PC-3 (cell line): ENCODE results near the gene PMS1. TPM values are rescaled to one million over a fixed set of nuclear protein-coding genes. Genes with fewer than 3 reads are reported as not detected.

Experiments used
- ATAC-seq: fragments of 200-7000 bp; cut with Tn5 transposase; 2 replicates; pipeline ENCODE4 v1.9.1; 2020; ENCODE audit warnings: mild to moderate bottlenecking, moderate library complexity
- BruUV-seq: library from RNA; stranded (reverse); fragments of 400-500 nt; replicated peaks from 2 replicates; lab custom pipeline; 2021; lab: Mats Ljungman, UMichigan
- CTCF ChIA-PET: fragments of 300-600 bp; sonication (Branson Sonifier 250); formaldehyde crosslinking; loops from one replicate; lab custom pipeline; 2022; ENCODE audit warnings: antibody characterized with exemption; lab: Charles Lee
- POLR2A ChIA-PET: fragments of 300-600 bp; sonication (Branson Sonifier 250); formaldehyde crosslinking; loops from one replicate; lab custom pipeline; 2022; ENCODE audit warnings: antibody characterized with exemption; ENCODE audit not compliant: unreplicated experiment; lab: Charles Lee
- DNase-seq: peaks from one replicate; pipeline ENCODE4 v3.0.0-alpha.2; 2015
- H2AFZ ChIP-seq: fragments of 300-600 bp; sonication (generic); 2 replicates; pipeline ENCODE4 v1.6.0; 2016; ENCODE audit warnings: antibody characterized with exemption, low read length
- H3F3A ChIP-seq: fragments of 300-600 bp; sonication (generic); one replicate; pipeline ENCODE4 v1.6.0; 2017; ENCODE audit warnings: antibody characterized with exemption, low read length, control low read depth, mild to moderate bottlenecking; ENCODE audit not compliant: unreplicated experiment
- H3K27ac ChIP-seq: fragments of 300-600 bp; sonication (generic); 2 replicates; pipeline ENCODE4 v1.5.1; 2016; ENCODE audit warnings: mild to moderate bottlenecking, low read length
- H3K27me3 ChIP-seq: fragments of 300-600 bp; sonication (generic); 2 replicates; pipeline ENCODE4 v1.6.1; 2016; ENCODE audit warnings: low read length, mixed read lengths
- H3K36me3 ChIP-seq: fragments of 300-600 bp; sonication (generic); 2 replicates; pipeline ENCODE4 v1.6.1; 2016; ENCODE audit warnings: low read depth, mixed run types, low read length, mixed read lengths
- H3K4me1 ChIP-seq: fragments of 300-600 bp; sonication (generic); 2 replicates; pipeline ENCODE4 v1.5.1; 2016; ENCODE audit warnings: low read length; ENCODE audit not compliant: insufficient read depth
- H3K4me2 ChIP-seq: fragments of 300-600 bp; sonication (generic); 2 replicates; pipeline ENCODE4 v1.6.0; 2016; ENCODE audit warnings: low read length
- H3K4me3 ChIP-seq: fragments of 300-600 bp; sonication (generic); 2 replicates; pipeline ENCODE4 v1.5.1; 2016; ENCODE audit warnings: mild to moderate bottlenecking, low read length, mixed read lengths
- H3K79me2 ChIP-seq: fragments of 300-600 bp; sonication (generic); 2 replicates; pipeline ENCODE4 v1.6.1; 2017; ENCODE audit warnings: low read length, mixed read lengths
- H3K9ac ChIP-seq: fragments of 300-600 bp; sonication (generic); 2 replicates; pipeline ENCODE4 v1.6.0; 2016; ENCODE audit warnings: mild to moderate bottlenecking, low read length
- H3K9me2 ChIP-seq: fragments of 300-600 bp; sonication (generic); replicated peaks from 2 replicates; pipeline ENCODE4 v1.6.1; 2016; ENCODE audit warnings: mixed run types, low read length, mixed read lengths
- H3K9me3 ChIP-seq: fragments of 300-600 bp; sonication (generic); 2 replicates; pipeline ENCODE4 v1.6.1; 2016; ENCODE audit warnings: low read length, mixed read lengths
- H4K20me1 ChIP-seq: fragments of 300-600 bp; sonication (generic); 2 replicates; pipeline ENCODE4 v1.6.1; 2016; ENCODE audit warnings: low read length, mixed read lengths
- EZH2 ChIP-seq: fragments of 300-600 bp; sonication (generic); IDR thresholded peaks from one replicate; pipeline ENCODE4 v1.6.1; 2017; ENCODE audit warnings: antibody characterized with exemption, mild to moderate bottlenecking, low read length; ENCODE audit not compliant: unreplicated experiment
- EZH2phosphoT487 ChIP-seq: fragments of 300-600 bp; sonication (generic); IDR thresholded peaks from 2 replicates; pipeline ENCODE4 v1.6.1; 2018; ENCODE audit warnings: mild to moderate bottlenecking, antibody characterized with exemption, low read length, borderline replicate concordance
- intact Hi-C: fragments of 100-400 bp; cut with micrococcal nuclease; formaldehyde crosslinking; loops from 2 replicates; pipeline ENCODE4 v1.9.0; 2023
- total RNA-seq: library from RNA; depleted of rRNA; stranded (reverse); fragments of >200 nt; gene quantifications from 2 replicates; pipeline ENCODE4 v1.2.3, GENCODE V29; 2014
- TF ChIP-seq, protein P1 (sequence below): fragments of 300-600 bp; sonication (generic); conservative IDR thresholded peaks from 2 replicates; pipeline ENCODE4 v1.5.1; 2017; ENCODE audit warnings: antibody characterized with exemption, low read depth, mild to moderate bottlenecking, low read length

Gene PMS1
- total RNA-seq, 1 experiment from 2014 or later: 13.8 TPM

DNA sequence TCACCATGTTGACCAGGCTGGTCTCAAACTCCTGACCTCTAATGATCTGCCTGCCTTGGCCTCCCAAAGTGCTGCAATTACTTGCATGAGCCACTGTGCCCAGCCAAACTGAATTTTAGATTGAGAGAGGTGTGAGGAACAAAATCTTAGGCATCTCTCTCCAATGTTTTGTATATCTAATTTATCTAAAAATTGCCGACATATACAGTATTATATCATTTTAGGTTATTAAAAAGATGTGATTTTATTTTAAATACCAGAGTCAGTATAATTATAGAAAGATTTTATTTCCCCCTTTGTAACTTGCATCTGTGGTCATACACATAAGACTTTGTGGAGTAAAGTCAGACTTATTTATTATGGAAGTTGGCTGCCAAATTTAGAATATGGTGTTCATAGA, 10.1 kb downstream of the PMS1 start:
- BruUV-seq: no TSS peak
- no peak overlapping the region for H3K4me3 ChIP-seq
- H3K27ac ChIP-seq: no peak overlapping the region
- H3K9ac ChIP-seq: no peak overlapping the region
- no peaks in the 10 kb centered on the region for H3K27me3 ChIP-seq
- intact Hi-C loops: no loop called here
- peaks cover 2% of the 10 kb centered on the region; the same call in 1 of the 2 replicates for H3K4me1 ChIP-seq
- H3K36me3 ChIP-seq: peaks cover 24% of the 10 kb centered on the region; the same call in 1 of the 2 replicates
- no peak overlapping the region for H2AFZ ChIP-seq
- no peaks in the 10 kb centered on the region for H3F3A ChIP-seq
- H3K4me2 ChIP-seq: no peak overlapping the region
- no peak for TF ChIP-seq EZH2
- TF ChIP-seq, protein P1, sequence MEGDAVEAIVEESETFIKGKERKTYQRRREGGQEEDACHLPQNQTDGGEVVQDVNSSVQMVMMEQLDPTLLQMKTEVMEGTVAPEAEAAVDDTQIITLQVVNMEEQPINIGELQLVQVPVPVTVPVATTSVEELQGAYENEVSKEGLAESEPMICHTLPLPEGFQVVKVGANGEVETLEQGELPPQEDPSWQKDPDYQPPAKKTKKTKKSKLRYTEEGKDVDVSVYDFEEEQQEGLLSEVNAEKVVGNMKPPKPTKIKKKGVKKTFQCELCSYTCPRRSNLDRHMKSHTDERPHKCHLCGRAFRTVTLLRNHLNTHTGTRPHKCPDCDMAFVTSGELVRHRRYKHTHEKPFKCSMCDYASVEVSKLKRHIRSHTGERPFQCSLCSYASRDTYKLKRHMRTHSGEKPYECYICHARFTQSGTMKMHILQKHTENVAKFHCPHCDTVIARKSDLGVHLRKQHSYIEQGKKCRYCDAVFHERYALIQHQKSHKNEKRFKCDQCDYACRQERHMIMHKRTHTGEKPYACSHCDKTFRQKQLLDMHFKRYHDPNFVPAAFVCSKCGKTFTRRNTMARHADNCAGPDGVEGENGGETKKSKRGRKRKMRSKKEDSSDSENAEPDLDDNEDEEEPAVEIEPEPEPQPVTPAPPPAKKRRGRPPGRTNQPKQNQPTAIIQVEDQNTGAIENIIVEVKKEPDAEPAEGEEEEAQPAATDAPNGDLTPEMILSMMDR: no peak
- POLR2A ChIA-PET: no interaction called here
- no peaks in the 10 kb centered on the region for H4K20me1 ChIP-seq
- CTCF ChIA-PET: no interaction called here
- ATAC-seq (no peak), DNase-seq (no peak)
- no peaks in the 10 kb centered on the region for H3K9me2 ChIP-seq
- H3K79me2 ChIP-seq: peaks cover 11% of the 10 kb centered on the region; the same call in 1 of the 2 replicates
- no peaks in the 10 kb centered on the region for H3K9me3 ChIP-seq

DNA sequence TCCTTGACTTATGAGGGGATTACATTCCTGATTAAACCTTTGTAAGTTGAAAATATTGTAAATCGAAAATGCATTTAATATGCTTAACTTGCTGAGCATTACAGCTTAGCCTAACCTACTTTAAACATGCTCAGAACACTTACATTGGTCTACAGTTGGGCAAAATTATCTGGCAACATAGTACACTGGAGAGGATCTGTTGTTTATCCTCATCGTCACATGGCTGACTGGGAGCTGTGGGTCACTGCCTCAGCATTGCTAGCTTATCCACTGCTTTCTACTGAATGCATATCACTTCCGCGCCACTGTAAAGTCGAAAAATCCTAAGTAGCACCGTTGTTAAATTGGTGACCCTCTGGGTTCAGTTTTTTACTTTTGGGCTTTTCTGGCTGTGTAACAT, 13.7 kb downstream of the PMS1 start:
- H4K20me1 ChIP-seq: no peaks in the 10 kb centered on the region
- H2AFZ ChIP-seq: no peak overlapping the region
- no peak for ATAC-seq
- ChIA-PET CTCF (interaction anchor here (1.0 to 1.2 kb wide), 2 partner anchors 137 to 270 kb away, joined by 10 to 11 read pairs; no protein-coding TSS in a partner anchor), POLR2A (no interaction called here)
- no peaks in the 10 kb centered on the region for H3K27me3 ChIP-seq
- H3K79me2 ChIP-seq: no peaks in the 10 kb centered on the region
- H3K27ac ChIP-seq: no peak overlapping the region
- H3K4me2 ChIP-seq: no peak overlapping the region
- no peak overlapping the region for H3K9ac ChIP-seq
- TF ChIP-seq, protein P1: no peak
- TF ChIP-seq EZH2 (no peak), EZH2phosphoT487 (no peak)
- H3K36me3 ChIP-seq: peaks cover 26% of the 10 kb centered on the region; the same call in 1 of the 2 replicates
- intact Hi-C loops: loop anchor here (1.0 to 5.0 kb wide), 2 partner anchors 224 to 272 kb away; no protein-coding TSS in a partner anchor
- no peaks in the 10 kb centered on the region for H3K9me2 ChIP-seq
- H3F3A ChIP-seq: no peaks in the 10 kb centered on the region
- BruUV-seq: no TSS peak
- no peak for DNase-seq
- no peak overlapping the region for H3K4me3 ChIP-seq
- no peaks in the 10 kb centered on the region for H3K9me3 ChIP-seq
- peaks cover 9% of the 10 kb centered on the region for H3K4me1 ChIP-seq

DNA sequence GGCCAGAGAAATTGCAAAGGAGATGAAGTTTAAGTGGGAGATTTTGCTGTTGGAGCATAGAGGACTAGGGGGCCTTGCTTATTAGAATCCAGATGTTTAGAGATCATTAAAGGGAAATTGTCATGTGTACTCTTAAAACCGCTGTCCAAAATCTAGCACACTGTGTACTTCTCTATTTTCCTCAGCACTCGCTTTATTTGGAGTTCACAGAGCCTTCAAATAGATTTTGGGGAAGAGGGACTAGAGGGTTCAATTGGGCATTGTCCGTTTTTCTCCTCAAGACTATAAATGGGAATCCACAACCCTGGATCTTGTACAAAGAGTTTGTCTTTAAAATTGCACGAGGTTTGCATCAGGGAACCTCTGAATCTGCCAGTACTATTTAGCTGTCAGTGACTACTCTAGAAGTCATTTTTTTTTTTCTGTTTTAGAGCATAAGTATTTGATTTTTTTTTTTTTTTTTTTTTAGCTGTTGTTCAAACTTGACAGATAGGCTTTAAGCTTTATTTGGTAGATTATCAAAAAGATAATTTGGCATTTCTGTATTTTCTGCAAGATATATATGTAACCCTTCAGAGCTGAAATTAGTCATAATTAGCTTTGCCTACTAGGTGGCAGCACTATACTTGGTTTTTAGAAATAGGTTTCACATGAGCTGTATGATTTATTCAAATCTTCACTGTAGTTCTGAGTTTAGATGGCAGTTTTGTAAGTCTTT, 14.2 kb downstream of the PMS1 start:
- H3K9ac ChIP-seq: no peak overlapping the region
- CTCF ChIA-PET: interaction anchor here (0.5 to 1.2 kb wide), 10 partner anchors 105 to 479 kb away, joined by 3 to 14 read pairs (median 5); partner anchors contain the start of gene ASNSD1
- POLR2A ChIA-PET: no interaction called here
- no TSS peak for BruUV-seq
- H3K9me2 ChIP-seq: no peaks in the 10 kb centered on the region
- no peak overlapping the region for H2AFZ ChIP-seq
- no peaks in the 10 kb centered on the region for H3K79me2 ChIP-seq
- DNase-seq: peak; percentile 62
- H4K20me1 ChIP-seq: no peaks in the 10 kb centered on the region
- no peak overlapping the region for H3K27ac ChIP-seq
- H3K36me3 ChIP-seq: peaks cover 26% of the 10 kb centered on the region; the same call in 1 of the 2 replicates
- H3K27me3 ChIP-seq: no peaks in the 10 kb centered on the region
- no peak overlapping the region for H3K4me2 ChIP-seq
- H3F3A ChIP-seq: no peaks in the 10 kb centered on the region
- peak; percentile 80 for ATAC-seq
- TF ChIP-seq, protein P1: peak; percentile 74
- TF ChIP-seq EZH2: no peak
- H3K4me3 ChIP-seq: no peak overlapping the region
- intact Hi-C loops: loop anchor here (1.0 to 5.0 kb wide), 2 partner anchors 224 to 272 kb away; no protein-coding TSS in a partner anchor
- no peaks in the 10 kb centered on the region for H3K9me3 ChIP-seq
- H3K4me1 ChIP-seq: peaks cover 9% of the 10 kb centered on the region
